Activated naive CD4-positive, alpha-beta T cell treated with anti-CD3 and anti-CD28 coated beads, Interleukin-2, amount 50 U/mL, for 72 hours (primary cell): ENCODE measurements around the gene HLA-DOA. TPM values are rescaled to one million over a fixed set of nuclear protein-coding genes. Genes with fewer than 3 reads are reported as not detected.
A peak's percentile ranks its signal among the peaks of the same experiment; 100 is the strongest.

Source experiments
- ATAC-seq, 2 donors: fragments of 150-1000 bp; cut with Tn5 transposase; 2 replicates each; pipeline ENCODE4 v1.10.0; 2021; ENCODE audit warnings: mild to moderate bottlenecking in 2 of 2, moderate library complexity in 2 of 2
- DNase-seq, 2 donors: peaks; one replicate each; pipeline ENCODE4 v3.0.0; 2021 to 2022; ENCODE audit warnings: low spot score in 2 of 2
- H3K27ac Mint-ChIP-seq, 2 donors: one replicate each; pipeline ENCODE4 v1.8.0; 2022; ENCODE audit warnings: mild to moderate bottlenecking in 2 of 2, mixed read lengths in 2 of 2
- H3K36me3 Mint-ChIP-seq, 2 donors: one replicate each; pipeline ENCODE4 v1.8.0; 2022; ENCODE audit warnings: mixed read lengths in 2 of 2
- H3K9me3 Mint-ChIP-seq, 2 donors: one replicate each; pipeline ENCODE4 v1.8.0; 2022; ENCODE audit warnings: mixed read lengths in 2 of 2
- total RNA-seq, 2 donors: library from RNA; stranded (reverse); gene quantifications; one replicate each; pipeline ENCODE4 v1.2.3, GENCODE V29; 2022

Gene HLA-DOA
- total RNA-seq, result 1 to 10 TPM; 1.8 to 3.2 TPM

GRCh38 chr6:33008944-33009861 lies at the start of gene HLA-DOA:
Gene HLA-DOA (minus strand): TSS chr6:33009591.
- ATAC-seq (peak; percentile 88 to 95), DNase-seq (peak in 1 of 2 donors; percentile 42)
- Mint-ChIP-seq H3K27ac (peak within 1 kb of the TSS; percentile 23 to 46), H3K36me3 (no peaks in the 10 kb centered on the region), H3K9me3 (no peaks in the 10 kb centered on the region)

DNA sequence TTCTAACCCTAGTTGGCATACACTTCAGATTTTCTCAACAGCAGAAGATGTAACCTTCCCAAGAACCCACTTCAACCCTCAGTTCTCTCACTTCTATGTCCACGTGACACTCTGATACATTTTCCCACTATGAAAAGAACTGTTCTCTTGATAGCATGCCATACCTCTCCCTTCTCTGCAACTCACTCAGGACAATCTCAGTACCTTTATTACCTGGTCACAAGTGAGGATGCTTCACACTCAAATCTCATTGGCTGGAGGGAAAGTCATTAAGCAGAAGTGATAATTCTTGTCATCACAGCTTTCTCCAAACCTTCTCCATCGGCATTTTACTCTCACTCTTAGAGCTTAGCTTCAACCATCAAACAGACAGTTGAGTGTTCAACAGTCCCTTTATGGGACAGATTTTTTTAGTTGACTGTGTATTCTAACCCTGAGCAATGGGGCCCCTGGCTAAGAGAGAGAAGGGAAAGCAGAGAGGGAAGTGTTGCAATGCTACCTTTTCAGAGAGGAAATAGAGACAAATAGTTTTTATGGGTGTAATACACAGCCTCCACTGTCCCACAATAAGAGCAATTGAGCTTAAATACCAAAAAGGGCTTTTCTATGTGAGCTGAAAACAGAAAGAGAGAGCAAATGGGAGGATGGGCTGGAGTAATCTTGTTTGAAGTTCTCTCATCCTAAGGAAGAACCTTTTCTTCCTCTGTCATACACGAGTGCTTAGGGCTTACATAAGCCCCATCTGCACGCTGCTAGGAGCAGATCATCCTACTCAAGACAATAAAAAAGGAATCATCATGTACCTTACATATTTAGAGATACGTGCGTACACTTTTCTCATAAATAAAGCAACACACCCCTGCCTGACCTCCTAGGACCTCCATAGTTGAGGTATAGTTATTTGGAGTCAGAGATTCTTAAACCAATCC lies 48.1 kb upstream of the HLA-DOA start:
- no peaks in the 10 kb centered on the region for H3K36me3 Mint-ChIP-seq

DNA sequence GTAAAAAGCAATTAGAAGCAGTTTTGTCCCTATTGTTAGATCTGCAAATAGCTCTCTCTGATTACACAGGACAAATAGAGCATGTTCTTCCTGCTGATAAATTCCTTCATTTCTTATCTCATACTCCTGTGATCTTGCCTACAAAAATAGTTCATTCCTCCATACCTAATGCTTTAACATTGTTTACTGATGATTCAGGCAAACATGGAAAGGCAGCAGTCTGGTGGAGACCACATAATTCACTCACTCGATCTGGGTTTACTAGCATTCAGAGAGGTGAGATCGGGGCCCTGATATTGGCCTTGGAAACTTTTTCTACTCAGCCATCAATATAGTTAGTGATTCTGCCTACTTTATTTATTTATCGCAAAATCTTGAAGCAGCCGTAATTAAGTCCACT lies 43.8 kb upstream of the HLA-DOA start:
- H3K27ac Mint-ChIP-seq, result no peak overlapping the region
- DNase-seq, result no peak
- no peak for ATAC-seq
- H3K9me3 Mint-ChIP-seq, result no peaks in the 10 kb centered on the region
- H3K36me3 Mint-ChIP-seq, result no peaks in the 10 kb centered on the region

More for the DNA sequence above, 48.1 kb upstream of the HLA-DOA start:
- Mint-ChIP-seq H3K27ac (no peak overlapping the region), H3K9me3 (no peaks in the 10 kb centered on the region)
- DNase-seq (no peak), ATAC-seq (peak in 1 of 2 donors; percentile 49)

DNA sequence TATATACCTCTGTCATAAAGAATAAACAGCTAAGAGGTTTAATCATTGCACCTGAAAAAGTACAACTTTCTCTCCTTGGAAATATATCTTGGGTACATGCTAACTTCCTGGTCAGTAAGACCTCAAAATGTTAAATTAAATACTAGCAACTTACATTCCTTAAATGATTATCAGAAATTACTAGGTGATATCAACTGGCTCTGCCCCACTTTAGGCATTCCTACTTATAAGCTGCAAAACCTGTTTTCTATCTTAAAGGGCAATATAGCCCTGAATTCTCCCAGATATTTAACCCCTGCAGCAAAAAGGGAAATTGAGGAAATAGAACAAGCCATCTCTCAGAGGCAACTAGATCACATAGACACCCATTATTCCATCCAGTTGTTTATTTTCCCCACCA lies 43.2 kb upstream of the HLA-DOA start:
- ATAC-seq, result no peak
- no peaks in the 10 kb centered on the region for H3K36me3 Mint-ChIP-seq
- H3K9me3 Mint-ChIP-seq, result no peaks in the 10 kb centered on the region
- no peak overlapping the region for H3K27ac Mint-ChIP-seq
- no peak for DNase-seq

DNA sequence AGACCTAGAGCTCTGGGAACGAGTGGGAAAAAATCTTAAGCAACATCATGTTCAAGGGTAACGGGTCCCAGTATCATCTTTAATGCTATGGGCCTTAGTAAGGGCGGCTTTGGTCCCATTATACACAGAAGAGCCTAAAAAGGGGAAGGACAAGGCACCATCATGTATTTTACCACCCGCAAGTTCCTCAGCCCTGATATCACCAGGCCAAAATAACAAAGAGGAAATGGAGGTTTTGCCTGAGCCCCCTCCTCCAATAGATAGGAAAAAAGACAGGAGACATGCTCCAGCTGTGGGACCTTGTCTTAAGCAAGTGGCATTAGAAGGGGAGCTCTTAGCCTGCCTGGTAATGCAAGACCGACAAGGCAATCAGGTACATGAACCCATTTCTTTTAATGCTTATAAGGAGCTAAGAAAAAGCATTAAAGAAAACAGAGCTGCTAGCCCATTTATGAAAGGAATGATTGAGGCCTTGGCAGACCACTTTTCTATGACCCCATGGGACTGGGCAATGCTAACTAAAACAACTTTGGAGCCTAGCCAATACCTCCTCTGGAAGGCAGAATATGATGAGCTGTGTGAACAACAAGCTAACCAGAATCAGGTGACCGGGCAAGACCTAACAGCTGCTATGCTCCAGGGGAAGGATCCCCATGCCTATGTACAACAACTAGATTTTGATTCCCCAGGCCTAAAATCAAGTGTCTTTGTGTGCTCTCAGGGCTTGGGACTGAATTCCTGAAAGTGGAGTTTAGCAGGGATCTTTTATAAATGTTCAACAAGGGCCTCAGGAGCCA lies 40.8 kb upstream of the HLA-DOA start:
- Mint-ChIP-seq H3K36me3 (no peaks in the 10 kb centered on the region), H3K27ac (no peak overlapping the region), H3K9me3 (no peaks in the 10 kb centered on the region)
- DNase-seq (no peak), ATAC-seq (no peak)

DNA sequence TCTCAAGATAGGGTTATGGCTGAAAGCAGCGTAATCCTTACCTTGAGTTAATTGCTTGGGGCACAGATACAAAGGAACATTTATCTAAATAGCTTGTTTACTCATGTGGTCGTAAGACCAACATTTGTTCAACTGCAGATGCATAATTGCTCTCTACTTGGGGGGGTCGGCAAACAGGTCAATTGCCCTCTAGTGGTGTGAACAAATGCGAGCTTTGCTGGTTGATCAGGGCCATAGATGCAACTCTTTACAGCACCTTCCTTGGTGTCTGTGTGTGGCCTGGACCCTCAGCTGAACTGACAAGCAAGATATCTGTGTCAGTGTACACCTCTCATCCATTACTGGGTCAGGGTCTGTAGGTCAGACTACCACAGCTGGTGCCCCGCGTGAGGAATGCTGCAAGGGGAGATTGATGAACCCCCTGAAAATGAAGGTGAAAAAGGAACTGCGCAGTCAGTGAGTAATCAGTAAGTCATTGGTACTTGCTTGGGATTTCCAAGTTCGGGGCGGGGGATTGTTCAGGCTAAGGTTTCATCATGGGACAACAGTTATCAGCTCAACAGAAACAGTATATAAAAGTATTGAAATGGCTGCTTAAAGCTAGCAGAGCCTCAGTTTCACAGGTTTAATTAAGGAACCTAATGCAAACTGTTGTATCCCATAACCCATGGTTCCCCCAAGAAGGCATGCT lies 40.1 kb upstream of the HLA-DOA start:
- Mint-ChIP-seq H3K9me3 (no peaks in the 10 kb centered on the region), H3K36me3 (no peaks in the 10 kb centered on the region), H3K27ac (no peak overlapping the region)
- no peak for DNase-seq
- no peak for ATAC-seq

DNA sequence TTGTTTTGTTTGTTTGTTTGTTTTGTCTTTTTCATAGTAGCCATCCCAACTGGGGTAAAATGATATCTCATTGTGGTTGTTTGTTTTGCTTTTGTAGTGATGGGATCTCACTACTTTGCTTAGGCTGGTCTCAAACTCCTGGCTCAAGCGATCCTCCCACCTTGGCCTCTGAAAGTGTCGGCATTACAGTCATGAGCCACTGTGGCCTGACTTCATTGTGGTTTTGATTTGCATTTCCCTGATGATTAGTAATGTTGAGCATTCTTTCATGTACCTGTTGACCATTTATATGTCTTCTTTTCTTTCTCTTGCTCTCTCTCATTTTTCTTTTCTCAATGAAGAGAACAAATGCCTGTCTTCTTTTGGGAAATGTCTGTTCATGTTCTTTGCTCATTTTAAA lies 30.8 kb upstream of the HLA-DOA start:
- H3K9me3 Mint-ChIP-seq, result peaks cover 0 to 8% of the 10 kb centered on the region in 2 donors
- no peak for DNase-seq
- no peak for ATAC-seq
- peaks cover 6 to 8% of the 10 kb centered on the region in 2 donors for H3K36me3 Mint-ChIP-seq
- no peak overlapping the region for H3K27ac Mint-ChIP-seq

GRCh38 chr6:33036535-33036934 lies 27.1 kb upstream of the HLA-DOA start:
- ATAC-seq, result no peak

DNA sequence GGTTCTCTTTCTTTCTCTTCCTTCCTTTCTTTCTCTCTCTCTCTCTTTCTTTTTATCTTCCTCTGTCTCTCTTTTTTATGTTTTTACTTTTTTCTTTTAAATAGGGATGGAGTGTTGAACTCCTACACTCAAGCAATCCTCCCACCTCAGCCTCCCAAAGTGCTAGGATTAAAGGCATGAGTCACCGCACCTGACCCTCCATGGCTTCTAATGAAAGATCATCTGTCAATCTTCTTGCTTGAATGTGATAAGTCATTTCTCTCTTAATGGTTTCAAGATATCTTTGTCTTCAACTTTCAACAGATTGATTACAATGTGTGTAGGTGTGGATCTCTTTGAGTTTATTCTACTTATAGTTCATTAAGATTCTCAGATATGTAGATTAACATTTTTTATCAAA lies 25.2 kb upstream of the HLA-DOA start:
- ATAC-seq, result no peak
- H3K27ac Mint-ChIP-seq, result no peak overlapping the region
- peaks cover 8 to 11% of the 10 kb centered on the region in 2 donors for H3K36me3 Mint-ChIP-seq
- DNase-seq, result no peak
- peaks cover 3 to 11% of the 10 kb centered on the region in 2 donors for H3K9me3 Mint-ChIP-seq

More at GRCh38 chr6:33036535-33036934, 27.1 kb upstream of the HLA-DOA start:
- H3K9me3 Mint-ChIP-seq, result peaks cover 3 to 11% of the 10 kb centered on the region in 2 donors
- DNase-seq, result no peak
- H3K27ac Mint-ChIP-seq, result no peak overlapping the region
- peaks cover 8 to 11% of the 10 kb centered on the region in 2 donors for H3K36me3 Mint-ChIP-seq

DNA sequence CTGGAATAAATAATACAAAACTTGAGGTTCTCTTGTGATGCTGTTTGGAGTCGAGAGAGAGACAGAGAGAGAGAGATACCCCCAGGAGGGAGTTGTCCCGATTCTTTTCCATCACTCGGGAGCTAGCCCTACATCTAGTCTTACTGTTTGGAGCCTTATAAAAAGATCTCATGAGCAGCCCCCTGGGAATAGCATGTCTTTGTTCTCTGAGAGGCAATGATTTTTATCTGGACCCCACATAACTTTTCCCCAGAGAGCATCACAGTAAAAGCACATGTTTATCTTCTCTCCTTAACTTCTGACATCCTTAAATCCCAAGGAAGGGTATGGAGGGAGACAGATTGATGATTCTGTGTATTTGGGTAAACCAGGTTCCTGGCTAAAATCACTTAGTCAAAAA lies 20.9 kb upstream of the HLA-DOA start:
- H3K27ac Mint-ChIP-seq, result no peak overlapping the region
- DNase-seq (no peak), ATAC-seq (no peak)
- peaks cover 3 to 4% of the 10 kb centered on the region in 2 donors for H3K9me3 Mint-ChIP-seq
- peaks cover 3 to 4% of the 10 kb centered on the region in 2 donors for H3K36me3 Mint-ChIP-seq

DNA sequence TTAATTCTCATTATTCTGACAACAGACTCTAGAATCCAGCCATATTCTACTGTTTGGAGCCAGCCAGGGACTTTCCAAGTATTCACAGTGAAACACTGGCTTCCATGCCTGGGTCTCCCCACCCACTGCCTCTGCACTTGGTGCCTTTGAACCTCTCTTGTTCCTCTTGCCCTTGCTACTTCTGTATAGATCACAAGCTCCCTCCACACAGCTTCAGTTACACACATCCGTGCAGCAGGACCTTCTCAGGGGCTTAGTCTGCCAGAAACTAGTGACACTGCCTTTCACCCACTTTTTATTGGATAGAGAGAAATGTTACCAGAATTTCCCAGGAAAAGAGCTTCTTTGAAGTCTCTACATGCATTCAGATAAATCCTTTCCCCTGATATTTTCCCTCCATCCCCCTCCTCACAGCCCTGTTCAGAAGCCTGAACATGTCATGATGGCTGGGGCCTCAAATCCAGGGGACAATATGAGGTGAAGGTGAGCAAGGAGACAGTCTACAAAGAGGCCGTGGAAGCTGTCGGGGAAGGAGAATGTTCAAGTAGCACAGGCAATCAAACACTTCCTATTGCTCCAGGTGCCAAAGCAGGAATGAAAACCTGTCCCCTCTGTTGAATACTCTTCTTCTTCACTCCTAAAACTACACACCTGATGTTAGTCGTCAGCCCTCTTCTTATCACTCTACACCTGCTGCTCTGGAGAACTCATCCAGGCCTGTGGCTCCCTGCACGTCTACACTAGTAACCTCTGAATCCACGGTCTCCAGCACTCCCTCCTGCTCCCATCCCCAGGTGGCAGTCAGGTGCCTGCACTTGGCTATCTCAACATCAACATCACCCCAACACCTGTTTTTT lies 20.2 kb upstream of the HLA-DOA start:
- H3K9me3 Mint-ChIP-seq, result no peaks in the 10 kb centered on the region
- H3K36me3 Mint-ChIP-seq, result no peaks in the 10 kb centered on the region
- peak overlapping the region in 1 of 2 donors; percentile 42 for H3K27ac Mint-ChIP-seq
- ATAC-seq (peak; percentile 68 to 79), DNase-seq (no peak)

- no peak for DNase-seq
- no peaks in the 10 kb centered on the region for H3K9me3 Mint-ChIP-seq
- no peak overlapping the region for H3K27ac Mint-ChIP-seq
- no peaks in the 10 kb centered on the region for H3K36me3 Mint-ChIP-seq
- no peak for ATAC-seq
These were observed 18.9 kb upstream of the HLA-DOA start for GRCh38 chr6:33028220-33028849.

GRCh38 chr6:33024521-33024920 lies 15.1 kb upstream of the HLA-DOA start:
- DNase-seq, result no peak
- ATAC-seq, result no peak
- no peak overlapping the region for H3K27ac Mint-ChIP-seq
- no peaks in the 10 kb centered on the region for H3K36me3 Mint-ChIP-seq
- no peaks in the 10 kb centered on the region for H3K9me3 Mint-ChIP-seq

GRCh38 chr6:33023536-33023935 lies 14.1 kb upstream of the HLA-DOA start:
- Mint-ChIP-seq H3K36me3 (no peaks in the 10 kb centered on the region), H3K27ac (no peak overlapping the region), H3K9me3 (no peaks in the 10 kb centered on the region)
- no peak for ATAC-seq
- DNase-seq, result no peak

DNA sequence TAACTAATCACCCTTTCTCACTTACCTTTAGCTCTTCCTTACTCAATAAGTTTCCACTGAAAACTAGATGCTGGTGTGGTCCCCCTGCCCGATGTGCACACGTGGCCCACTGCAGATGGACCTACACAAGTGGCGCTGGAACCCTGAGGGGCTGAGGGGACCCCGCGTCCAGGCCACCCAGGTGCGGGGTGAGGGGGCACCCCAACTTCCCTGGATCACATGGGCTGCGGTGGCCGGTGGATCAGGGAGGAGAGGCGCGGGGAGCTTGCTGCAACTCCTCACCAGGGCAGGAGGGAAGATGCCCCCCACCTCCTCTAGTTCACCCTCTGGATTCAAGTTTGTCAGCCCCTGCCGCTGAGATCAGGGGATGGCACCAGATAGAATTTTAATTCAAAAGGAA lies 12.5 kb upstream of the HLA-DOA start:
- no peaks in the 10 kb centered on the region for H3K9me3 Mint-ChIP-seq
- H3K36me3 Mint-ChIP-seq, result no peaks in the 10 kb centered on the region
- DNase-seq, result no peak
- no peak for ATAC-seq
- no peak overlapping the region for H3K27ac Mint-ChIP-seq
